Measurements from ENCODE around the gene KCTD17.

The KCTD17 gene

DNA sequence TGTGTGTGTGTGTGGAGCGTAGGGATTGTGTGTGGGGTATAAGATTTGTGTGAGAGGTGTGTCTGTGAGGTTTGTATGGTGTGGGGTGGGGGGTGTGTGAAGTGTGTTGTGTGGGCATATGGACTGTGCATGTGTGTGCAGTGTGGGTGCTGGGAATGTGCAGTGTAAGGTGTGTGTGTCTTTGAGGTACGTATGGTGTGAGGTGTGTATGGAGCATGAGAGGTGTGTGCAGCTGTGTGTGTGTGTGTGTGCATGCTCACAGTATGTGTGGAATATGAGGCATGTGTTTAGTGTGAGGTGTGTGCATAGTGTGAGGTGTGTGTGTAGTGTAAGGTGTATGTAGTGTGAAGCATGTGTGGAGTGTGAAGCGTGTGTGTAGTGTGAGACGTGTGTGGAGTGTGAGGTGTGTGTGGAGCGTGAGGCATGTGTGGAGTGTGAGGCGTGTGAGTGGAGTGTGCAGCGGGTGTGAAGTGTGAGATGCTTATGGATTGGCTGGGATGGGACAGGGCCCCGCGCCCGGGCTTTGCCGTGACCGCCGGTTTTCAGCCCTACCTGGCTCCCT, 59.7 kb downstream of the KCTD17 start:
- no peak for DNase-seq

DNA sequence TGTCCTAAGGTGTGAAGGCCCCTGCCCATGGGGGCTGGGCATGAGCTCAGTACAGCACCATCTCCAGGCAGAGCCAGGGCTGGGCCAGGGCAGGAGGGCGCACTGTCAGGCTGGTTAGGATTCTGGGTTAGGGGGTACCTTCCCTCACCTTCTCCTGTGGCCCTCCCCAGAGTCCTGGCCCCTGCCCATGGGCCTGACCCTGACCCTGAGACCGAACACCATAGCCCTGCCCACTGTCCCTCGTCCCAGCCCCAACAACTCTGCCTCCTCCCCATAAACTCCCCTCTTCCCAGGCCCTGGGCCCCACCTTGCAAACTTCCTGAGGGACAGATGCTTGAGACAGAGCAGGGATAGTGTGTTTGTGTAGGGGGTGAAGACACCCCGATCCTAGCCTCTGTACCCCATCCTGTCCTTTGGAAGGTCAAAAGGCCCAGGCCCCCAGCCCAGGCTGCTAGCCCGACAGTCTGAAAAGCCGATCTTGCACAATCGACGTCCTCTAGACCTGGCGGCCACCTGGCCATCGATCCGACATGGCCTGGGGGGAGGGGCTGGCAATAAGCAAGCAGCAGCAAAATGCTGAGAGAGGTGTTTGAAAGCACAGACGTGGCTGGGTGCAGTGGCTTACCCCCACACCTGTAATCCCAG, 60.7 kb downstream of the KCTD17 start:
- no peak for DNase-seq

Data from stimulated activated CD4-positive, alpha-beta T cell treated with anti-CD3 and anti-CD28 coated beads, Interleukin-4, amount 100 ng/mL, for 24 hours (primary cell).